ENCODE measurements around the gene DENND1A.
"Not testable (repeated sequence)": the region's sequence is repeated elsewhere in the genome, so short reads cannot be mapped to it uniquely, and the experiment has no call there.

DENND1A gene

DNA sequence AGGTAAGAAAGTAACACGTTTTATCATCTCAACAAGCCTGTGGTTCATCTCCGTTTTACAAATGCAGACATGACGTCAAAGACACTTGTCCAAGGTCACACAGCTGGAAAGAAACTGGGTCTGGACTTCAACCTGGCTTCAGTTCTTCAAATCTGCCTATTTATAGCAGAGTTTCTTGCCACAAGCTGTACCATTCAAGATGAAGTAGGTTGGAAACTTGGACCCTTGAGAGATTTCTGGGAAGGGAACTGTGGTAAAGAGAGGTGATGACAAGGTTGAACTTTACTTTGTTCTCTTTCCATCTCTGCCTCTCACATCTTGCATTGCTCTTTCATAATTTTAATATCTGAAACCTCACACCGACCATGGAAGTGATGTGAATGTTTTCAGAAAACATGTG is 29.9 kb upstream of the DENND1A start:
- Histone ChIP-seq H3K4me1 (ENCODE audit: insufficient read depth, low read length) (peaks cover 4% of the 10 kb centered on the region; the same call in 1 of the 2 replicates), H3K9me3 (ENCODE audit: control insufficient read depth, insufficient read depth, low read length) (no peaks in the 10 kb centered on the region), H3K9ac (ENCODE audit: low read depth, low read length) (no peak overlapping the region), H3K36me3 (ENCODE audit: insufficient read depth, low read length) (no peaks in the 10 kb centered on the region)

- Histone ChIP-seq H3K36me3 (ENCODE audit: insufficient read depth, low read length) (no peaks in the 10 kb centered on the region), H3K9me3 (ENCODE audit: control insufficient read depth, insufficient read depth, low read length) (no peaks in the 10 kb centered on the region)
Observed at GRCh38 chr9:123957731-123958130, 27.8 kb upstream of the DENND1A start.

GRCh38 chr9:123957168-123957721 is 27.3 kb upstream of the DENND1A start:
- H3K36me3 ChIP-seq (ENCODE audit: insufficient read depth, low read length) = no peaks in the 10 kb centered on the region

More at GRCh38 chr9:123957731-123958130, 27.8 kb upstream of the DENND1A start:
- Histone ChIP-seq H3K9ac (ENCODE audit: low read depth, low read length) (no peak overlapping the region), H3K4me1 (ENCODE audit: insufficient read depth, low read length) (peaks cover 4% of the 10 kb centered on the region; the same call in 1 of the 2 replicates)

DNA sequence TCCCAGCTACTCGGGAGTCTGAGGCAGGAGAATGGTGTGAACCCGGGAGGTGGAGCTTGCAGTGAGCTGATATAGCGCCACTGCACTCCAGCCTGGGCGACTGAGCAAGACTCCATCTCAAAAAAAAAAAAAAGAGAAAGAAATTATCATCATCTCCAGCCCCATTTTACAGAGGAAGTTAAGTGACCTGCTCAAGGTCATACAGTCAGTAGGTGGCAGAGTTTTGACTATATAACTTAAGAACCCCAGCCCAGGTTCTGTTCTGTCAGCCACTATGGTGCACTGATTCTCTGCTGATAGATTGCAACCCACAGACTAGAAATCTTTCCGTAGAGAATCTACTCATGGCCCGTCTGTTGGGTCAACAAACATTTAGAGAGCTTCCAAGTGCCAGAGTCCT is 25.7 kb upstream of the DENND1A start:
- Histone ChIP-seq H3K4me1 (ENCODE audit: insufficient read depth, low read length) (0 out of 2 replicates have a peak, but pooled peaks cover 2% of the 10 kb centered on the region), H3K36me3 (ENCODE audit: insufficient read depth, low read length) (no peaks in the 10 kb centered on the region), H3K9ac (ENCODE audit: low read depth, low read length) (no peak overlapping the region), H3K9me3 (ENCODE audit: control insufficient read depth, insufficient read depth, low read length) (no peaks in the 10 kb centered on the region)

More at GRCh38 chr9:123957168-123957721, 27.3 kb upstream of the DENND1A start:
- Histone ChIP-seq H3K4me1 (ENCODE audit: insufficient read depth, low read length) (peaks cover 4% of the 10 kb centered on the region; the same call in 1 of the 2 replicates), H3K9ac (ENCODE audit: low read depth, low read length) (no peak overlapping the region), H3K9me3 (ENCODE audit: control insufficient read depth, insufficient read depth, low read length) (no peaks in the 10 kb centered on the region)

DNA sequence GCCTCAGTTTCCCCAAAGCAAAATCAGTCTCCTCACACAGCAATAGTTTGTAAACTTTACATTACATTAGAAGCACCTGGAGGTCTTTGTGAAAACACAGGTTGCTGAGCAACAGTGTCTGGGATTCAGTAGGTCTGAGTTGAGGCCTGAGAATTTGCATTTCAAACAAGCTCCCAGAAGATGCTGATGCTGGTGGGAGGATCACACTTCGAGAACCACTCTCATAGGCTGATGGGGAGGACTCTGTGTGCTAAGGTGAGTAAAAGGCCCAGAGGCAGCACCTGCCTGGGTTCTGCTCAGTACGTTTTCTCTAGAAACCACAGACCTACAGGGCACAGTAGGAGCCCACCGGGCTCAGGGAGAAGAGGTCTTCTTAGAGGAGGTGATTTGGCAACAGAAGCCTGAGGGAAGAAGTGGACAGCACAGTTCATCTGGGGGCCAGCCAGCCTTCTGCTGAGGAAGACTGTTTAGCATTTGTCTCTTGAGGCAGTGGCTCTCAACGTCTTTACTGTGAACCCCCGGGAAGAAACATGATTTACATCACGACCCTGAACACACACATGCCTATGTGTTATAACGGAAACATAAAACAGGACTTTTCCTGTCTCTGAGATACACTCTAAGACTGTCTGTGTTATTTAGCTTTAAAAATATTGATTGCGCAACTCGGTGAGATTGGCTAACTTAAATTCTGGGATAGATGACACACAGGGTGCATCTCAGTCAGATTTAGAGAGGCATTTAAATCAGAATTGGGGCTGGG is 24.8 kb upstream of the DENND1A start:
- H3K9ac ChIP-seq (ENCODE audit: low read depth, low read length) = no peak overlapping the region
- no peaks in the 10 kb centered on the region for H3K4me1 ChIP-seq (ENCODE audit: insufficient read depth, low read length)
- no peaks in the 10 kb centered on the region for H3K9me3 ChIP-seq (ENCODE audit: control insufficient read depth, insufficient read depth, low read length)
- no peaks in the 10 kb centered on the region for H3K36me3 ChIP-seq (ENCODE audit: insufficient read depth, low read length)

DNA sequence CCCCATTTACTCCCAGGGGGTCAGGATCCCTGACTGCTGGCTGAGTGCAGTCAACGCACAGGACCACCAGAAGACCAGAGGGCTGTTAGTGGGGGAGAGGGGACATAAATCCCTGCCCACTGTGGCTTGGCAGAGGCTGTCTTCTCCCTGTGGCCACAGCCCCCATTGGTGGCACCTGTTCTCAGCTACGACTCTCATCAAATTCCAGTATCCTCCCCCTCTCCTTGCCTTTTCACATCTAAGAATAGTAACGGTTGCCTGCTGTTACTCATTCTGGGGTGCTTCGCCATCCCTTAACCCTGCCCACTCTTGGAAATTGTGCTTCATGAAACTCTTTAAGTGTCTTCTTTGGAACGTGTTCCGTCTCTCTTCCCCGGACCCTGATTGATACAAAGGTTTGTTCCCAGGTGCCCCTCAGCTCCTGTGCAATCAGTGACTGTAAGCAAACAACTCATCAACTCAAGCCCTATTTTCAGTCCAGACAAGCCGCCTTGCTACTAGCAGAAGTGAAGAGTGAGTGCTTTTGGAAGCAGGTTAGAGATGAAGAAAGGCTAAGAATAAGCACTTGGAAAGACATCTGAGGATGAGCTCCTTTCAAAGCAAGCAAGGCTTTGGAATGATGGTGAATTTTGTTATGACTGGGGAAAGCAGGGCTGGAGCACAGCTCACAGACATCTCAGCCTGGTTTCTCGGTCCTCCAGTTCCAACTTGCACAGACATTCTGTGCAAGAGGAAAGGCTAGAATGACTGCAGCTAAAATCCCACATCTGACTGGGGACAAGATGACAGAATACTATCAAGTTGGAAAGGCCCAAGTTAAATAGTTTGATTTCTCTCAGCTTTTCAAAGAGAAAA is 22.9 kb upstream of the DENND1A start:
- H3K9ac ChIP-seq (ENCODE audit: low read depth, low read length) = no peak overlapping the region
- no peaks in the 10 kb centered on the region for H3K9me3 ChIP-seq (ENCODE audit: control insufficient read depth, insufficient read depth, low read length)
- no peaks in the 10 kb centered on the region for H3K36me3 ChIP-seq (ENCODE audit: insufficient read depth, low read length)
- no peaks in the 10 kb centered on the region for H3K4me1 ChIP-seq (ENCODE audit: insufficient read depth, low read length)

- no peaks in the 10 kb centered on the region for H3K36me3 ChIP-seq (ENCODE audit: insufficient read depth, low read length)
- H3K9ac ChIP-seq (ENCODE audit: low read depth, low read length) = no peak overlapping the region
Observed at GRCh38 chr9:123948286-123948685, 18.4 kb upstream of the DENND1A start.

GRCh38 chr9:123947326-123947725 is 17.4 kb upstream of the DENND1A start:
- H3K36me3 ChIP-seq (ENCODE audit: insufficient read depth, low read length) = no peaks in the 10 kb centered on the region
- no peaks in the 10 kb centered on the region for H3K4me1 ChIP-seq (ENCODE audit: insufficient read depth, low read length)
- H3K9me3 ChIP-seq (ENCODE audit: control insufficient read depth, insufficient read depth, low read length) = no peaks in the 10 kb centered on the region
- no peak overlapping the region for H3K9ac ChIP-seq (ENCODE audit: low read depth, low read length)

More at GRCh38 chr9:123948286-123948685, 18.4 kb upstream of the DENND1A start:
- no peaks in the 10 kb centered on the region for H3K4me1 ChIP-seq (ENCODE audit: insufficient read depth, low read length)
- H3K9me3 ChIP-seq (ENCODE audit: control insufficient read depth, insufficient read depth, low read length) = no peaks in the 10 kb centered on the region

- no peaks in the 10 kb centered on the region for H3K4me1 ChIP-seq (ENCODE audit: insufficient read depth, low read length)
- H3K9me3 ChIP-seq (ENCODE audit: control insufficient read depth, insufficient read depth, low read length) = no peaks in the 10 kb centered on the region
- H3K9ac ChIP-seq (ENCODE audit: low read depth, low read length) = no peak overlapping the region
- H3K36me3 ChIP-seq (ENCODE audit: insufficient read depth, low read length) = no peaks in the 10 kb centered on the region
Observed at GRCh38 chr9:123946101-123946821, 16.3 kb upstream of the DENND1A start.

GRCh38 chr9:123945532-123945931 is 15.6 kb upstream of the DENND1A start:
- Histone ChIP-seq H3K9ac (ENCODE audit: low read depth, low read length) (no peak overlapping the region), H3K4me1 (ENCODE audit: insufficient read depth, low read length) (no peaks in the 10 kb centered on the region), H3K9me3 (ENCODE audit: control insufficient read depth, insufficient read depth, low read length) (no peaks in the 10 kb centered on the region), H3K36me3 (ENCODE audit: insufficient read depth, low read length) (no peaks in the 10 kb centered on the region)

DNA sequence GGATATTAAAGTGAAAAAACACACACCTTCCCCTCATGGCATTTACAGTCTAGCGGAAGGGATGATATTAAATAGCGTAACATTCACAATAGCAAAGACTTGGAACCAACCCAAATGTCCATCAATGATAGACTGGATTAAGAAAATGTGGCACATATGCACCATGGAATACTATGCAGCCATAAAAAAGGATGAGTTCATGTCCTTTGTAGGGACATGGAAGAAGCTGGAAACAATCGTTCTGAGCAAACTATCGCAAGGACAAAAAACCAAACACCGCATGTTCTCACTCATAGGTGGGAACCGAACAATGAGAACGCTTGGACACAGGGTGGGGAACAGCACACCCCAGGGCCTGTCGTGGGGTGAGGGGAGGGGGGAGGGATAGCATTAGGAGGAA is 14.5 kb upstream of the DENND1A start:
- not testable (repeated sequence) for H3K9ac ChIP-seq (ENCODE audit: low read depth, low read length); H3K9me3 ChIP-seq (ENCODE audit: control insufficient read depth, insufficient read depth, low read length); H3K4me1 ChIP-seq (ENCODE audit: insufficient read depth, low read length); H3K36me3 ChIP-seq (ENCODE audit: insufficient read depth, low read length)

- Histone ChIP-seq H3K9me3 (ENCODE audit: control insufficient read depth, insufficient read depth, low read length) (no peaks in the 10 kb centered on the region), H3K4me1 (ENCODE audit: insufficient read depth, low read length) (no peaks in the 10 kb centered on the region), H3K36me3 (ENCODE audit: insufficient read depth, low read length) (no peaks in the 10 kb centered on the region)
Observed at GRCh38 chr9:123943671-123944070, 13.7 kb upstream of the DENND1A start.

GRCh38 chr9:123942542-123942941 is 12.6 kb upstream of the DENND1A start:
- Histone ChIP-seq H3K9ac (ENCODE audit: low read depth, low read length) (no peak overlapping the region), H3K4me1 (ENCODE audit: insufficient read depth, low read length) (no peaks in the 10 kb centered on the region), H3K9me3 (ENCODE audit: control insufficient read depth, insufficient read depth, low read length) (no peaks in the 10 kb centered on the region), H3K36me3 (ENCODE audit: insufficient read depth, low read length) (no peaks in the 10 kb centered on the region)

More at GRCh38 chr9:123943671-123944070, 13.7 kb upstream of the DENND1A start:
- no peak overlapping the region for H3K9ac ChIP-seq (ENCODE audit: low read depth, low read length)

GRCh38 chr9:123941524-123942070 is 11.7 kb upstream of the DENND1A start:
- no peaks in the 10 kb centered on the region for H3K4me1 ChIP-seq (ENCODE audit: insufficient read depth, low read length)
- no peak overlapping the region for H3K9ac ChIP-seq (ENCODE audit: low read depth, low read length)
- H3K36me3 ChIP-seq (ENCODE audit: insufficient read depth, low read length) = no peaks in the 10 kb centered on the region
- H3K9me3 ChIP-seq (ENCODE audit: control insufficient read depth, insufficient read depth, low read length) = no peaks in the 10 kb centered on the region
